Epithelial cell of proximal tubule (primary cell): Measurements from ENCODE around the gene ADARB1. TPM values are rescaled to one million over a fixed set of nuclear protein-coding genes. Genes with fewer than 3 reads are reported as not detected.

Experiments
- DNase-seq: peaks from one replicate; pipeline ENCODE4 v3.0.0-alpha.2; 2011; ENCODE audit warnings: low read depth
- H3K4me3 ChIP-seq: 2 replicates; pipeline ENCODE4 v1.5.1; 2011; ENCODE audit warnings: low read depth, mild to moderate bottlenecking, low read length
- total RNA-seq: library from RNA; depleted of rRNA; stranded (reverse); fragments of >200 nt; gene quantifications from 2 replicates; pipeline ENCODE4 v1.2.3, GENCODE V29; 2015
- TF ChIP-seq, protein P1 (sequence below): conservative IDR thresholded peaks from 2 replicates; pipeline ENCODE4 v1.5.1; 2012; ENCODE audit warnings: low read depth, mild to moderate bottlenecking, low read length

ADARB1 gene
- total RNA-seq, 1 donor from 2014 or later, result 2.2 TPM

DNA sequence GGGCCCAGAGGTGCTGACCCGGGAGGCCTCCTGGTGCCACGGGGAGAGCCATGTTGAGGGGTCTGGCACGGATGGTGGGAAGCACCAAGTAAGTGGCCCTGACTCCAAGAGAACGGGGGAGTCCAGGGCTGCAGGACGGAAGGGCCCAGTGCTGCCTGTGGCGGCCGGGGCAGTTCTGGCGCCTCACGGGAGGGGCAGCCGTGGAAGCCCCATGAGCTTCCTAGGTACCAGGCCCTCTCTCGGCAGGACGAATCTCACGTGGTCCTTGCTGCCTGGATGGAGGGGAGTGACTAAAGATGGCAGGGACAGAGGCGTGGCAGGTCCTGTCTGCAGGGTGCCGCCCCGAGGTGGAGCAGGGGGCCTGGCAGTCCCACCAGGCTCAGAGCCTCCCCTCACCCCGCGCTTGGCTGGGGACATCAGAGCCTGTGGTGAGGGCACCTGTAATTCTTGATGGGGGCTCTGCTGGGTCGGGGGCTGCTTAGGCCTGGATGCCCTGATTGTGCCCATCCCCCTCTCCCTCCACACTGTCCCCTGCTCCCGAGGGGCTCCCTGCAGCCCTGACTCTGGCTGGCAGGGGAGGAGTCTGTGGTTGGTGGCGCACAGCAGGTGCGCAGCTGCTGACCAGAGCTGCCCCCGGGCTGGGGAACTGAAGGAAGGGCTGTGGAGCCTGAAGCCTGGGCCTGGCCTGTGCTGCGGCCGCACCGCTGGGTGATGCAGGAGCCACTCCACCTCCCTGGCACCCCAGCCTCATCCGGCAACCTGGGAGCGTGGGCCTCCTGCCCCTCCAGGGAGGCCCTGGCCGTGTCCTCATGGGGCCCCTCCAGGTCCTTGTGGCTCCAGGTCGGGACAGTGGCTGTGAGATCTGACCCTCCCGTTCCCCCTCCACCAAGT, 181.9 kb downstream of the ADARB1 start:
- TF ChIP-seq, protein P1, sequence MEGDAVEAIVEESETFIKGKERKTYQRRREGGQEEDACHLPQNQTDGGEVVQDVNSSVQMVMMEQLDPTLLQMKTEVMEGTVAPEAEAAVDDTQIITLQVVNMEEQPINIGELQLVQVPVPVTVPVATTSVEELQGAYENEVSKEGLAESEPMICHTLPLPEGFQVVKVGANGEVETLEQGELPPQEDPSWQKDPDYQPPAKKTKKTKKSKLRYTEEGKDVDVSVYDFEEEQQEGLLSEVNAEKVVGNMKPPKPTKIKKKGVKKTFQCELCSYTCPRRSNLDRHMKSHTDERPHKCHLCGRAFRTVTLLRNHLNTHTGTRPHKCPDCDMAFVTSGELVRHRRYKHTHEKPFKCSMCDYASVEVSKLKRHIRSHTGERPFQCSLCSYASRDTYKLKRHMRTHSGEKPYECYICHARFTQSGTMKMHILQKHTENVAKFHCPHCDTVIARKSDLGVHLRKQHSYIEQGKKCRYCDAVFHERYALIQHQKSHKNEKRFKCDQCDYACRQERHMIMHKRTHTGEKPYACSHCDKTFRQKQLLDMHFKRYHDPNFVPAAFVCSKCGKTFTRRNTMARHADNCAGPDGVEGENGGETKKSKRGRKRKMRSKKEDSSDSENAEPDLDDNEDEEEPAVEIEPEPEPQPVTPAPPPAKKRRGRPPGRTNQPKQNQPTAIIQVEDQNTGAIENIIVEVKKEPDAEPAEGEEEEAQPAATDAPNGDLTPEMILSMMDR, result no peak
- DNase-seq, result no peak
- H3K4me3 ChIP-seq, result no peak overlapping the region

- no peak for DNase-seq
- TF ChIP-seq, protein P1, result no peak
- H3K4me3 ChIP-seq, result no peak overlapping the region
These were observed 182.7 kb downstream of the ADARB1 start for GRCh38 chr21:45256912-45257672.

DNA sequence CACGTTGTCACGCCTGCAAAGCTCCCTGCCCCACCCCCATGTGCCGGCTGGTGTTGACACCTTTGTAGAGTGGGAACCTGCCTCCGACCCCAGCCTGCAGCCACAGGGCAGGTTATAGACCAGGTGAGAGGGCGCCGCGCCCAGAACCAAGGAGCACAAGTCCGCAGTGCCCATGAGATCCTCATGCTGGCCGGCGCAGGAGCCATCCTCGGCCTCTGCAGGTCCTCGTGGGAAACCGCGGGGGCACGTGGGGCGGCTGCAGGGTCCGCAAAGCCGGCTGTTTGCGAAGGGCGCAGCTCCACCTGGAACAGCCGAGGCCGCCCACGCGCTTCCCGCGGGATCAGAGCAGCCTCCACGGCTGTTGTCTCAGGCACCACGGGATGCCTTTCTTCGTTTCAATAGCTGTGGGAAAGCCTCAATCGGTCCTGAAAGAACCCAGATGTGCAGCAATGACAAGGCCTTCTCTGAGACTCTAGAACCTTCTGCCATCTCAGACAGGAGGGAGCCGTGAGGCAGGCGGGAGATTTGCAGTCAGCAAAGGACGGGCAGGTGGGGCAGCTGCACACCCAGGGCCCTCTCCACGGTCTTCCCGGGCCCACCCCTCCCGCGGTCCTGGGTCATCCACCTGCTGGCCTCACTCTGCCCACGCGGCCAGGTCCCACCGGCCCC, 183.4 kb downstream of the ADARB1 start:
- DNase-seq, result no peak
- no peak overlapping the region for H3K4me3 ChIP-seq
- TF ChIP-seq, protein P1, result no peak

GRCh38 chr21:45258466-45258865, 184.1 kb downstream of the ADARB1 start:
- DNase-seq, result no peak
- no peak overlapping the region for H3K4me3 ChIP-seq
- TF ChIP-seq, protein P1, result no peak

DNA sequence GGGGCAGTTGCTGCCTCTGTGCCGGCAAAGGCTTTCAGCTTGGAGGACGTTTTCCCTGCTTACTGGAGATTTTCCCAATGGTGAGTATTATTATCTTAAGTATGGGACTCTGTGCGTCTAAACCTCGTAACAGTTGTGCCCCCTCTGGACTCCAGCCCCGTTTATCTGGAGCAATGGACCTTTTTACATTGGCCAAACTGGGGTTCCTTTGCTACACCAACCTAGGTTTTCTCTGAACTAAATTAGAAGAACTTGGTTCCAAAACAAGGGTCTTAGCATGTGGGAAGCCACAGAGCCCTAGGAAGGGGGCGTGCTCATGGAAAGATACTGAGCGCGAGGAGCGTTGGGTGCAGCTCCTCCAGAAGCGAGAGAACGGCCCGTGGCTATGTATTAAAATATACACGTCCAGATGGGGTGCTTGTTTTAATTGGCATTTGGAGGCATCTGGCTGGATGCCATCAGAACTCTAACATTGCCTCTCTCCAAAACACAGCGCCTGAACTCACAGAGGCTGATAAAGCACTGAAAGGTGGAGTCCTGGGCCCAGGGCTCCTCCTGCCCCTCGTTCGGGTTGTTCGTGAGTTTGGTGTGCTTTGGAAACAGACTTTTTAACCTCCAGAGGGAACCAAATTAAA, 184.9 kb downstream of the ADARB1 start:
- no peak for DNase-seq
- TF ChIP-seq, protein P1, result no peak
- no peak overlapping the region for H3K4me3 ChIP-seq

DNA sequence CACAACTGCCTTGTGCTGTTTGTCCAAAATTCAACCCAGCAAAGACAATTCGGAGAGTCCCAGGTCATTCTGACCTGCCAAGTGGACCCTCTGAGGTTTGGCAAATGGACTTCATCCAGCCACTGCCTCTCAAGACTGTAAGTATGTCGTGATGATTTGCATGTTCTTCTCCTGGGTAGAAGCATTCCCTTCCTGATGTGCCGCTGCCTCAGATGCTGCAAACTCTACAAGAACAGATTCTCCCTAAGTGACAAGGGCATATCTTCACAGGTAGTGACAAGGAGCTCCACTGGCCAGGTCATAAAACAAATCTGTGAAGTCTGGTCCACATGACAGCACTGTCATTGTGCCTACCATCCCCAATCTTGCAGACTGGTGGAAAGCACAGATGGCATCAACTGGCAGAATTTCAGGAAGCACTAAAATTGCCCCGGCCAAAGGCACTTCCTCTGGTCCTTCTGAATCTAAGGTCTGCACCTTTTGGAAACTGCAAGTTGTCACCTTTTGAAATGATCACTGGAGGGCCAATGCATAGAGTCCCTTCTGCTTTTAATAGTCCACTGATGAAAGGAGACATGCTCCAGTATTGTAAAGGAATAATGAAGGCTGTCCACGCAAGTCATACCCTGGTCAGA, 185.9 kb downstream of the ADARB1 start:
- no peak for DNase-seq
- TF ChIP-seq, protein P1, result no peak
- H3K4me3 ChIP-seq, result no peak overlapping the region
